MCF 10A (cell line): Measurements from ENCODE around the gene CHD5. TPM values are rescaled to one million over a fixed set of nuclear protein-coding genes. Genes with fewer than 3 reads are reported as not detected.

ENCODE experiments used
- BruUV-seq: library from RNA; stranded (reverse); fragments of 400-500 nt; replicated peaks from 2 replicates; lab custom pipeline; 2021; lab: Mats Ljungman, UMichigan
- CTCF ChIA-PET: fragments of 300-600 bp; sonication (Branson Sonifier 250); formaldehyde crosslinking; extraction: SDS; loops from one replicate; lab custom pipeline; 2021; ENCODE audit warnings: antibody characterized with exemption, inconsistent platforms; lab: Yijun Ruan, JAX
- POLR2A ChIA-PET: fragments of 300-600, 350-650 bp; sonication (Branson Sonifier 250); formaldehyde crosslinking; extraction: SDS; loops from one replicate; lab custom pipeline; 2020; ENCODE audit warnings: antibody characterized with exemption, inconsistent platforms; lab: Yijun Ruan, JAX
- DNase-seq: peaks from one replicate; pipeline ENCODE4 v3.0.0-alpha.2; 2018; ENCODE audit not compliant: unreplicated experiment
- H3K27ac Mint-ChIP-seq: one replicate; pipeline ENCODE4 v1.8.0; 2022; ENCODE audit warnings: mild to moderate bottlenecking, low read depth, mixed read lengths; ENCODE audit not compliant: unreplicated experiment
- H3K27me3 Mint-ChIP-seq: one replicate; pipeline ENCODE4 v1.8.0; 2022; ENCODE audit warnings: mixed read lengths; ENCODE audit not compliant: insufficient read depth, unreplicated experiment
- H3K36me3 Mint-ChIP-seq: one replicate; pipeline ENCODE4 v1.8.0; 2022; ENCODE audit warnings: mild to moderate bottlenecking, moderate library complexity, mixed read lengths; ENCODE audit not compliant: insufficient read depth, unreplicated experiment
- H3K4me1 Mint-ChIP-seq: one replicate; pipeline ENCODE4 v1.8.0; 2022; ENCODE audit warnings: mixed read lengths; ENCODE audit not compliant: insufficient read depth, unreplicated experiment
- H3K4me3 Mint-ChIP-seq: one replicate; pipeline ENCODE4 v1.8.0; 2022; ENCODE audit warnings: mild to moderate bottlenecking, moderate library complexity, mixed read lengths; ENCODE audit not compliant: unreplicated experiment
- H3K9me3 Mint-ChIP-seq: one replicate; pipeline ENCODE4 v1.8.0; 2022; ENCODE audit warnings: mixed read lengths; ENCODE audit not compliant: unreplicated experiment
- intact Hi-C: fragments of 100-400 bp; cut with micrococcal nuclease; formaldehyde crosslinking; loops from 2 replicates; pipeline ENCODE4 v1.14.1; 2022
- total RNA-seq: library from RNA; stranded (reverse); gene quantifications from 2 replicates; pipeline ENCODE4 v1.2.3, GENCODE V29; 2022
- TF ChIP-seq, protein P1 (sequence below): fragments of 200-600 bp; IDR thresholded peaks from one replicate; pipeline ENCODE4 v1.8.0; 2022; ENCODE audit warnings: antibody characterized with exemption, mild to moderate bottlenecking; ENCODE audit not compliant: unreplicated experiment

The CHD5 gene
- total RNA-seq, 1 experiment from 2014 or later = 0.07 TPM

DNA sequence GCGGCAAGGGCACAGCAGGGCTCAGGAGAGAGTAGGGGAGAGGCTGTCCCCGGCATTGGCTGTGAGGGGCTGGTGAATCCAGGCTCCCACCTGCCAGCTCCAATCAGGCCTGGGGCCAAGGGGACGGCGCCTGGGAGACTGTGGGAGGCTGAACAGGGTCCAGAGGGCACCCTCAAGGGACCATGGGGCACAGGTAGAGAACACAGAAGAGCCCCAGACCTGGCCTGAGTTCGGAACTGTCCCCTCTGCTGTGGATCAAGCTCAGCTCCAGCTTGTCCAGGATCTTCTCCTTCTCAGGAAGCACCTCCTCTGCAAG, 67.5 kb downstream of the CHD5 start:
- intact Hi-C loops = no loop called here
- peaks cover 4% of the 10 kb centered on the region for H3K36me3 Mint-ChIP-seq
- H3K4me3 Mint-ChIP-seq = no peak overlapping the region
- H3K4me1 Mint-ChIP-seq = no peaks in the 10 kb centered on the region
- CTCF ChIA-PET = interaction anchor here (0.7 to 2.5 kb wide), 4 partner anchors 54 to 232 kb away, joined by 3 to 14 read pairs (median 4); no protein-coding TSS in a partner anchor
- TF ChIP-seq, protein P1, sequence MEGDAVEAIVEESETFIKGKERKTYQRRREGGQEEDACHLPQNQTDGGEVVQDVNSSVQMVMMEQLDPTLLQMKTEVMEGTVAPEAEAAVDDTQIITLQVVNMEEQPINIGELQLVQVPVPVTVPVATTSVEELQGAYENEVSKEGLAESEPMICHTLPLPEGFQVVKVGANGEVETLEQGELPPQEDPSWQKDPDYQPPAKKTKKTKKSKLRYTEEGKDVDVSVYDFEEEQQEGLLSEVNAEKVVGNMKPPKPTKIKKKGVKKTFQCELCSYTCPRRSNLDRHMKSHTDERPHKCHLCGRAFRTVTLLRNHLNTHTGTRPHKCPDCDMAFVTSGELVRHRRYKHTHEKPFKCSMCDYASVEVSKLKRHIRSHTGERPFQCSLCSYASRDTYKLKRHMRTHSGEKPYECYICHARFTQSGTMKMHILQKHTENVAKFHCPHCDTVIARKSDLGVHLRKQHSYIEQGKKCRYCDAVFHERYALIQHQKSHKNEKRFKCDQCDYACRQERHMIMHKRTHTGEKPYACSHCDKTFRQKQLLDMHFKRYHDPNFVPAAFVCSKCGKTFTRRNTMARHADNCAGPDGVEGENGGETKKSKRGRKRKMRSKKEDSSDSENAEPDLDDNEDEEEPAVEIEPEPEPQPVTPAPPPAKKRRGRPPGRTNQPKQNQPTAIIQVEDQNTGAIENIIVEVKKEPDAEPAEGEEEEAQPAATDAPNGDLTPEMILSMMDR = no peak
- no peak for DNase-seq
- peaks cover 22% of the 10 kb centered on the region for H3K27me3 Mint-ChIP-seq
- BruUV-seq = no TSS peak
- H3K9me3 Mint-ChIP-seq = peaks cover 16% of the 10 kb centered on the region
- POLR2A ChIA-PET = interaction anchor here (1.2 to 1.5 kb wide), 2 partner anchors 25 to 101 kb away, joined by 3 to 4 read pairs; no protein-coding TSS in a partner anchor
- H3K27ac Mint-ChIP-seq = no peak overlapping the region

DNA sequence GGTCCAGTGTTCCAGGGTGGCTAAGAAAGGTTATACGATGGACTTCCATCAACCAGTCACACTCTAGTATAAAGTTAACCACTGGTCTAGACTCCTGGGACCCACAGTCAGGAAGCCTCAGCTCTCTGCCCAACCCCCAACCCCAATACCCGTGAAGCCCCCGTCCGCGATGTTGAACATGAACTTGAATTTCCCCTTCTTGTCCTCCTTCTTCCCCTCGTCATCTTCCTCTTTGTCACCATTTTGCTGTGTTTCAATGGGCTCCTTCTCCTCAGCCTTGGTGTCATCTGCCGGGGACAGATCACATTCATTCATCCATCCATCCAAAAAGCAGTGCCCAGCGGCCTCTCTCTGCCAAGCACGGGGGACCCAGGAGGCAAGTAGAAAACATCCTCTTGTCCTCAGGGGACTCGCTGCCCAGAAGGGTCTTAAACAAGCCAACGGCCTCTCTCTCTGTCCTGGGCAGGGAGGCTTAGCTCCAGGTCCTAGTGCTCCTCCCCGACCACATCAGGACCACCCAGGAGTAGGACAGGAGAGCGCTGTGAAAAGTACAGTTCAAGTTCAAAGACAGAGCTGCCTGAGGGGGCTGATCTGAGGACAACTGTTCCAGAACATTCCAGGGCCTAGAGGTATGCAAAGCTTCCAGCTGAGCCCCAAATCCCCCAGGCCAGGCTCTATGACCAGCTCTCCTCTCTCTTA, 68.0 kb downstream of the CHD5 start:
- Mint-ChIP-seq H3K4me3 (no peak overlapping the region), H3K4me1 (no peaks in the 10 kb centered on the region), H3K9me3 (peaks cover 19% of the 10 kb centered on the region), H3K27me3 (peaks cover 25% of the 10 kb centered on the region), H3K36me3 (peaks cover 4% of the 10 kb centered on the region), H3K27ac (no peak overlapping the region)
- POLR2A ChIA-PET = interaction anchor here (1.5 kb wide), 1 partner anchor 25 kb away, joined by 4 read pairs; no protein-coding TSS in a partner anchor
- intact Hi-C loops = no loop called here
- no TSS peak for BruUV-seq
- no peak for DNase-seq
- TF ChIP-seq, protein P1 = no peak
- CTCF ChIA-PET = interaction anchor here (0.7 to 2.5 kb wide), 5 partner anchors 17 to 135 kb away, joined by 3 to 14 read pairs (median 4); no protein-coding TSS in a partner anchor

DNA sequence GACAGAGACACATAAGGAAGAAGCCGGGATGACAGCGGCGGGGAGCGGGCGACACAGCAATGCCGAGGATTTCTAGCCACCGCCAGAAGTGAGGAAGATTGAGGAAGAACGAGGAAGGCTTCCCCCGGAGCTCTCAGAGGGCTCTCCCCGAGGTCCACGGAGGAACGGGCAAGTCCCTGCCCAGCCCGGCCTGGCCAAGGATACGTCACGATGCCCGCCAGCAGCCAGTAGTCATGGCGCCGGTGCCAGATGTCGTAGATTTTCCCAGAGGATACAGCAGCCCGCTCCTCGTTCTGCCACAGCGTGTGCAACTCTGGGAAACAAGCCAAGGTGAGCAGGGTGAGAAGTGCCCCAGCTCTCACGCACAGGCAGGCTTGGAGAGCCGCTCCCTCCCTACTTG, 68.5 kb downstream of the CHD5 start:
- TF ChIP-seq, protein P1 = no peak
- Mint-ChIP-seq H3K4me3 (no peak overlapping the region), H3K4me1 (no peaks in the 10 kb centered on the region), H3K27ac (no peak overlapping the region), H3K9me3 (peaks cover 15% of the 10 kb centered on the region), H3K27me3 (peaks cover 25% of the 10 kb centered on the region), H3K36me3 (peaks cover 4% of the 10 kb centered on the region)
- intact Hi-C loops = no loop called here
- no TSS peak for BruUV-seq
- POLR2A ChIA-PET = no interaction called here
- CTCF ChIA-PET = interaction anchor here (0.6 to 2.5 kb wide), 5 partner anchors 17 to 135 kb away, joined by 3 to 14 read pairs (median 3); no protein-coding TSS in a partner anchor
- DNase-seq = peak; percentile 81

DNA sequence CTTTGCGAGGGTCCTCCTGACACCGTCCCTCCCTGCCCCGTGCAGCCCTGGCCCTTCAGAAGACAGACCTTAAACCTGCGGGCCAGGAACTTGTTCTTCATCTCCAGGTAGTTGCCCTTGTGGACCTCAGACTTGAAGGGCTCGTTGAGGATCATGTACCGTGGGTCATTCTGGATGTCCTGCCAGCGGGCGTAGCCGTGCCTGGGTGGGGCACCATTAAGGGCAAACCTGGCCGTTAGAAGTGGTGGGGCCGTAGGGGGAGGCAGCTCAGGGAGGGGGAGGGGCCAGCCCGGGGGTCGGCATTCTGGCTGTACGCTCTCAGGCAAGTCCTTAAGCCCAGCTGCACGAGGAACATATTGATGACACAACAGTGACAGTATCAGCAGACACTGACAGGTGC, 69.8 kb downstream of the CHD5 start:
- TF ChIP-seq, protein P1 = no peak
- ChIA-PET POLR2A (no interaction called here), CTCF (interaction anchor here (1.2 kb wide), 1 partner anchor 133 kb away, joined by 3 read pairs; no protein-coding TSS in a partner anchor)
- no peak overlapping the region for H3K27ac Mint-ChIP-seq
- BruUV-seq = no TSS peak
- intact Hi-C loops = no loop called here
- no peak overlapping the region for H3K4me3 Mint-ChIP-seq
- DNase-seq = no peak
- no peaks in the 10 kb centered on the region for H3K4me1 Mint-ChIP-seq
- peaks cover 25% of the 10 kb centered on the region for H3K27me3 Mint-ChIP-seq
- peaks cover 12% of the 10 kb centered on the region for H3K9me3 Mint-ChIP-seq
- no peaks in the 10 kb centered on the region for H3K36me3 Mint-ChIP-seq
